T-helper 1 cell treated with Interleukin-12 subunit alpha and Interleukin-12 subunit beta and Interleukin-4 antibody, amounts not matched to agents 30 μg/mL and 1 μg/mL, for 36 hours (primary cell): ENCODE results near the gene MRPL39.

Source experiments
- H3K27ac Mint-ChIP-seq: one replicate; pipeline ENCODE4 v1.8.0; 2021; ENCODE audit warnings: mild to moderate bottlenecking, mixed read lengths
- H3K27me3 Mint-ChIP-seq: one replicate; pipeline ENCODE4 v1.8.0; 2021; ENCODE audit warnings: low read depth, mixed read lengths
- H3K36me3 Mint-ChIP-seq: one replicate; pipeline ENCODE4 v1.8.0; 2021; ENCODE audit warnings: low read depth, mixed read lengths
- H3K4me1 Mint-ChIP-seq: one replicate; pipeline ENCODE4 v1.8.0; 2021; ENCODE audit warnings: low read depth, mixed read lengths
- H3K4me3 Mint-ChIP-seq: one replicate; pipeline ENCODE4 v1.8.0; 2021; ENCODE audit warnings: mild to moderate bottlenecking, moderate library complexity, mixed read lengths
- H3K9me3 Mint-ChIP-seq: one replicate; pipeline ENCODE4 v1.8.0; 2021; ENCODE audit warnings: mixed read lengths

MRPL39 gene

GRCh38 chr21:25607151-25608043 is at the start of gene MRPL39:
Gene MRPL39, minus strand, starts transcription at chr21:25607481. Its CDS starts 6 bp downstream, at chr21:25607475.
- peak within 1 kb of the TSS; percentile 98 for H3K27ac Mint-ChIP-seq
- H3K9me3 Mint-ChIP-seq = no peaks in the 10 kb centered on the region
- peaks cover 25% of the 10 kb centered on the region for H3K4me1 Mint-ChIP-seq
- H3K36me3 Mint-ChIP-seq = peaks cover 18% of the 10 kb centered on the region
- H3K4me3 Mint-ChIP-seq = peak within 1 kb of the TSS; percentile 100
- H3K27me3 Mint-ChIP-seq = peaks cover 3% of the 10 kb centered on the region

DNA sequence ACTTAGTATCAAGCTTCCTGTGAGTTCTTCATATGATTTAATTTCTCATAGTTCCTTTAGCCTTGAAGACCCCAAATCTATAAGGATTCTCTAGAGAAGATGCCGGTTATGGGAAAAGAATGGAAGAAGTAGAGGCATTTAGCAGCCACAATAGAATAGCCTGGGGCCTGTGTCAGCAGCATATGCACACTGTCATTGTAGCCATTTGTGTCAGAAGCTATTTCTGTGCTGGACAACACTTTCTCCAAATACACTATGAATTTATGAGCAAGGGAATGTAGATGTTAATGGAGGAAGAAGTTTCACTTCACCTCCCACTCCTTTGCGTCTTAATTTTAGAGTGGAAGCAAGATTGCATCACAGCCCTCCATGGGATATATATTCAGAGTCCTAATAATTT is 49.1 kb upstream of the MRPL39 start:
- Mint-ChIP-seq H3K9me3 (peaks cover 4% of the 10 kb centered on the region), H3K4me3 (no peak overlapping the region), H3K27ac (no peak overlapping the region), H3K27me3 (peaks cover 5% of the 10 kb centered on the region), H3K36me3 (no peaks in the 10 kb centered on the region), H3K4me1 (no peaks in the 10 kb centered on the region)

GRCh38 chr21:25649146-25649545 is 41.9 kb upstream of the MRPL39 start:
- peaks cover 9% of the 10 kb centered on the region for H3K27me3 Mint-ChIP-seq
- H3K4me1 Mint-ChIP-seq = no peaks in the 10 kb centered on the region
- no peaks in the 10 kb centered on the region for H3K36me3 Mint-ChIP-seq
- H3K9me3 Mint-ChIP-seq = no peaks in the 10 kb centered on the region
- no peak overlapping the region for H3K27ac Mint-ChIP-seq
- H3K4me3 Mint-ChIP-seq = no peak overlapping the region

DNA sequence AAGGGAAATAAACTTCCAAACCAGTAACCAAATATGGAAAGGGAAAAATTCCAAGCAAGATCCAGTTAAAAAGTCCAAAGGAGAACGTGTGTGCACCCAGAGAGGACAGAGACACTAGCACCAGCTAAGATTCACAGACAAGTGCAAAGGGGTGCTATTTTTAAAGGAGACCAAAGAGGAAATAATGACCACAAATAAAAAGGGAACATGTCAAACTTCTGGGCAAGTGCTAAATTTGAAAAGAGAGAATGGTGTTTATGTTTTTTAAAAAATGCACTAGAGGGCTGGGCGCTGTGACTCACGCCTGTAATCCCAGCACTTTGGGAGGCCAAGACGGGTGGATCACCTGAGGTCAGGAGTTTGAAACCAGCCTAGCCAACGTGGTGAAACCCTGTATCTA is 40.4 kb upstream of the MRPL39 start:
- H3K9me3 Mint-ChIP-seq = no peaks in the 10 kb centered on the region
- H3K27ac Mint-ChIP-seq = no peak overlapping the region
- H3K4me3 Mint-ChIP-seq = no peak overlapping the region
- H3K4me1 Mint-ChIP-seq = no peaks in the 10 kb centered on the region
- H3K27me3 Mint-ChIP-seq = peaks cover 4% of the 10 kb centered on the region
- H3K36me3 Mint-ChIP-seq = no peaks in the 10 kb centered on the region

GRCh38 chr21:25646474-25646873 is 39.2 kb upstream of the MRPL39 start:
- Mint-ChIP-seq H3K4me3 (no peak overlapping the region), H3K9me3 (no peaks in the 10 kb centered on the region), H3K36me3 (no peaks in the 10 kb centered on the region), H3K27me3 (peaks cover 4% of the 10 kb centered on the region), H3K27ac (no peak overlapping the region), H3K4me1 (no peaks in the 10 kb centered on the region)

DNA sequence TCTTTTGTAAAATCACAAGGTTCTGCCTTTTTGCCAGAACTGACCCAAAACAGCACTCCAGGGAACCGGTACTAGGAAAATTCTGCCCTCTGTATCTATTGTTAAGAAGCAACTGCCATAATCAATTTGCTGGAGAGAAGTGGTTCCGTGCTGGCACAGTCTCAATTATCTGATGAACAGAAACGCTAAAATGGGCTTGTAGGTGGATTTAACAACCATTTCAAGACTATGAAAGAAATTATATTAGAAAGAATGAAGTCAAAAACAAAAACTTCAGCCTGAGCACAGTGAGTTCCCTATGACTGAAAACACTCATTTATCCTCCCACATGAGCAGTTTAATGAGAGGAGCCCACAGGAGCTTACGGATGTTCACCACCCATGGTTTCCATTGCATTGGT is 36.2 kb upstream of the MRPL39 start:
- H3K9me3 Mint-ChIP-seq = no peaks in the 10 kb centered on the region
- peaks cover 12% of the 10 kb centered on the region for H3K4me1 Mint-ChIP-seq
- H3K4me3 Mint-ChIP-seq = no peak overlapping the region
- no peaks in the 10 kb centered on the region for H3K36me3 Mint-ChIP-seq
- H3K27ac Mint-ChIP-seq = no peak overlapping the region
- peaks cover 15% of the 10 kb centered on the region for H3K27me3 Mint-ChIP-seq

GRCh38 chr21:25640943-25641292 is 33.6 kb upstream of the MRPL39 start:
- Mint-ChIP-seq H3K27me3 (peaks cover 11% of the 10 kb centered on the region), H3K36me3 (no peaks in the 10 kb centered on the region), H3K9me3 (no peaks in the 10 kb centered on the region), H3K4me3 (peak overlapping the region; percentile 73), H3K27ac (no peak overlapping the region), H3K4me1 (peaks cover 22% of the 10 kb centered on the region)

DNA sequence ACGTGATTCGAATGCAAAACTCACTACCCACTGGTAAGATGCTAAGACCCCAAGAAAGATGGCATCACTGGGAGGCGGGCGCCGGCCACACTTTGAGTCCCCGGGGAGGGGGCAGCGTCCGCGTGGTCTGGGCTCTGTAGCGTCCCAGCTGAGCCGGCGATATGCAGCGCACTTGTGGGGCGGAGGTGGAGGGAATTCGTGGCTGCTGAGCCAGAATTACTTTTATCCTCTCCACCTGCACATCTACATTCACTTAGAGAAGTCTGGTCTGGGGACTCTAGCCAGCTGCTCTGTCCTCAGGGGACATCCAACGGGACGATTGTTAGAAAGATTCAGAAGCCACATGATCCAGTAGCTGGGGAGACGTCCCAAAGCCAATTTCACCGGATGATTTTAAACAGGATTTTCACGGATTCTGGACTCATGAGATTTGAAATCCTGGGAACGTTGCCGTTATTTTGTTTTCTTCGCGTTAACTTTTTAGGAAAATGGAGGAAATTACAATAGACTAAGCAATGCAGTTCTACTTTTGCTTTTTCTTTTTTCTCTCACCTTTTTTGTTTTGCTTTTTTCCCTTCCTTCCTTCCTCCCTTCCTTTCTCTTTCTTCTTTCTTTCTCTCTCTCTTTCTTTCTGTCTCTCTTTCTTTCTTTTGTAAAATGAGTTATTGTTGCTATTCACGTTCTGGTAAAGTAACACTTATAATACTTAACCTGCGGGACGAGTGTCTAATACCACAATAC is 33.1 kb upstream of the MRPL39 start:
- no peaks in the 10 kb centered on the region for H3K9me3 Mint-ChIP-seq
- H3K36me3 Mint-ChIP-seq = no peaks in the 10 kb centered on the region
- peaks cover 11% of the 10 kb centered on the region for H3K27me3 Mint-ChIP-seq
- peaks cover 22% of the 10 kb centered on the region for H3K4me1 Mint-ChIP-seq
- no peak overlapping the region for H3K27ac Mint-ChIP-seq
- peak overlapping the region; percentile 73 for H3K4me3 Mint-ChIP-seq

DNA sequence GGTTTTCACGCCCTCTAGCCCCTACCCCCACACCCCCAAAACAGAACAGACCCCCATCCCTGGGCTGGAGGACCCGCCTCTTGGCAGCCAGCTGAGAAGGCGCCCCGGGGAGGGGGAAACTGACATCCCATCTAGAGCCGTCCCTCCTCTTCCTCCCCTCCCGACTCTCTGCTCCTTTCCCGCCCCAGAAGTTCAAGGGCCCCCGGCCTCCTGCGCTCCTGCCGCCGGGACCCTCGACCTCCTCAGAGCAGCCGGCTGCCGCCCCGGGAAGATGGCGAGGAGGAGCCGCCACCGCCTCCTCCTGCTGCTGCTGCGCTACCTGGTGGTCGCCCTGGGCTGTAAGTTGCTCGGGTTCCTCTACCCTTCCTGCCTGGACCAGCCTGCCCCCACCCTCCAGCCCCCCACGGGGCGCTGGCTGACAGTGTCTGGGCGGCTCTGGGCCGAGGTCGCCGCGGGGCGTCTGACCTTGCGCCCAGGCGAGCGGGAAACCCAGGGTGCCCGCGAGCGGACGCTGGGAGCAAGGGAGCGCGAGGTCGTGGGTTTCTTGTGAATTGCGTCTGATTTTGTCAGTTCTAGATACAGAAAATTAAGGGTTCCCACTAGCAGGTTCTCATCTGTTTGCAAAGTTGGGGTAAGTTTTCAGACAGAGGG is 32.4 kb upstream of the MRPL39 start:
- H3K27ac Mint-ChIP-seq = no peak overlapping the region
- H3K27me3 Mint-ChIP-seq = peaks cover 11% of the 10 kb centered on the region
- H3K4me3 Mint-ChIP-seq = peak overlapping the region; percentile 73
- no peaks in the 10 kb centered on the region for H3K36me3 Mint-ChIP-seq
- H3K9me3 Mint-ChIP-seq = no peaks in the 10 kb centered on the region
- H3K4me1 Mint-ChIP-seq = peaks cover 22% of the 10 kb centered on the region

- peaks cover 22% of the 10 kb centered on the region for H3K4me1 Mint-ChIP-seq
- H3K27ac Mint-ChIP-seq = no peak within 1 kb of the TSS
- peaks cover 11% of the 10 kb centered on the region for H3K27me3 Mint-ChIP-seq
Observed at GRCh38 chr21:25638660-25639550, 31.6 kb upstream of the MRPL39 start, which contains the start of gene JAM2. Gene JAM2, plus strand, starts transcription at chr21:25639258. Its CDS starts 564 bp downstream, at chr21:25639822.

GRCh38 chr21:25637851-25638659 is 30.8 kb upstream of the MRPL39 start:
- H3K27ac Mint-ChIP-seq = no peak overlapping the region
- peak overlapping the region; percentile 67 for H3K4me3 Mint-ChIP-seq
- H3K27me3 Mint-ChIP-seq = peaks cover 11% of the 10 kb centered on the region

More at GRCh38 chr21:25638660-25639550, 31.6 kb upstream of the MRPL39 start, which contains the start of gene JAM2:
- Mint-ChIP-seq H3K4me3 (peak within 1 kb of the TSS; percentile 73), H3K9me3 (no peaks in the 10 kb centered on the region), H3K36me3 (no peaks in the 10 kb centered on the region)

DNA sequence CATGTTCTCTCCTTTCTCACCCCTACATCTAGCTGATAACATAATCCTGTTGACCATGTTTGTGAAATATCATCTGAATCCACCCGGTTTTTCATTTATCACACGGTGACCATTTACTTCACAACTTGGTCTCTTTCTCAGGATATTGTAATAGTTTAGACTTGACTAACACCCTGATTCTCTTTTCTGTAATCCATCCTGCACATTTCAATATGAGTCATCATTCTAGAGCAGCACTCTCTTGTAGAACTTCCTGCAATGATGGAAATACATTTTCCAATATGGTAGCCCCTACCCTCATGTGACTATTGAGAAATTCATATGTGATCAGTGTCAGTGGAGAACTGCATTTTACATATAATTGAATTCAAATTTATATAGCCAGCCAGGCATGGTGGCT is 29.4 kb upstream of the MRPL39 start:
- no peaks in the 10 kb centered on the region for H3K36me3 Mint-ChIP-seq
- H3K4me3 Mint-ChIP-seq = no peak overlapping the region
- peaks cover 22% of the 10 kb centered on the region for H3K4me1 Mint-ChIP-seq
- no peaks in the 10 kb centered on the region for H3K9me3 Mint-ChIP-seq
- peaks cover 11% of the 10 kb centered on the region for H3K27me3 Mint-ChIP-seq
- H3K27ac Mint-ChIP-seq = no peak overlapping the region

More at GRCh38 chr21:25637851-25638659, 30.8 kb upstream of the MRPL39 start:
- Mint-ChIP-seq H3K36me3 (no peaks in the 10 kb centered on the region), H3K9me3 (no peaks in the 10 kb centered on the region), H3K4me1 (peaks cover 22% of the 10 kb centered on the region)

- H3K4me1 Mint-ChIP-seq = peaks cover 16% of the 10 kb centered on the region
- no peak overlapping the region for H3K27ac Mint-ChIP-seq
- H3K36me3 Mint-ChIP-seq = no peaks in the 10 kb centered on the region
- no peaks in the 10 kb centered on the region for H3K9me3 Mint-ChIP-seq
- no peak overlapping the region for H3K4me3 Mint-ChIP-seq
- H3K27me3 Mint-ChIP-seq = peaks cover 2% of the 10 kb centered on the region
Observed at GRCh38 chr21:25635310-25635709, 28.0 kb upstream of the MRPL39 start.
